HCT116 (cell line): ENCODE data around the gene DOCK4. TPM values are rescaled to one million over a fixed set of nuclear protein-coding genes. Genes with fewer than 3 reads are reported as not detected.
A peak's percentile ranks its signal among the peaks of the same experiment; 100 is the strongest.

Experiments
- ATAC-seq: fragments of 200-7000 bp; cut with Tn5 transposase; 2 replicates; pipeline ENCODE4 v1.9.1; 2020; ENCODE audit warnings: mild to moderate bottlenecking, moderate library complexity
- BruUV-seq: library from RNA; stranded (reverse); fragments of 400-500 nt; replicated peaks from 2 replicates; lab custom pipeline; 2021; lab: Mats Ljungman, UMichigan
- CTCF ChIA-PET: fragments of 300-600 bp; sonication (Branson Sonifier 250); formaldehyde crosslinking; loops from one replicate; lab custom pipeline; 2021; ENCODE audit warnings: antibody characterized with exemption; lab: Charles Lee
- POLR2A ChIA-PET: fragments of 300-600, 350-600 bp; sonication (Branson Sonifier 250); formaldehyde crosslinking; loops from one replicate; lab custom pipeline; 2021; ENCODE audit warnings: antibody characterized with exemption; lab: Charles Lee
- RAD21 ChIA-PET, 2 experiments: fragments of 300-600 bp; sonication (Branson Sonifier 250); formaldehyde crosslinking; loops; one replicate each; lab custom pipeline; 2023; ENCODE audit warnings: low total read pairs in 2 of 2; ENCODE audit not compliant: uncharacterized antibody in 2 of 2, unreplicated experiment in 2 of 2, low non-redundant PET in 1 of 2; lab: Charles Lee
- DNase-seq: peaks from one replicate; pipeline ENCODE4 v3.0.0-alpha.2; 2010; ENCODE audit warnings: low read depth, low spot score
- H2AFZ ChIP-seq: fragments of 200-600 bp; shearing (Covaris generic), sonication (generic); 2 replicates; pipeline ENCODE4 v1.6.1; 2017; ENCODE audit warnings: low read depth, mixed run types, mixed read lengths, antibody characterized with exemption, low read length; ENCODE audit not compliant: poor library complexity, severe bottlenecking
- H3K27ac ChIP-seq: 2 replicates; pipeline ENCODE4 v1.5.1; 2012; ENCODE audit warnings: low read depth, low read length
- H3K27me3 ChIP-seq: fragments of 200-600 bp; sonication (generic); 2 replicates; pipeline ENCODE4 v1.6.1; 2016; ENCODE audit warnings: mixed run types, low read length, mixed read lengths; ENCODE audit not compliant: insufficient read depth
- H3K36me3 ChIP-seq, 2 experiments: fragments of 200-500 bp in 1 of 2; fragments of 200-600 bp in 1 of 2; sonication (Bioruptor generic) in 1 of 2; sonication (generic) in 1 of 2; 2 replicates each; pipeline versions ENCODE4 v1.5.1 to v1.6.1; 2014 to 2016; ENCODE audit warnings: low read length in 2 of 2, inconsistent platforms in 1 of 2, mixed read lengths in 1 of 2, mixed run types in 1 of 2; ENCODE audit not compliant: insufficient read depth in 2 of 2, control insufficient read depth in 1 of 2
- H3K4me1 ChIP-seq, 2 experiments: fragments of 200-600 bp in 1 of 2; sonication (generic) in 1 of 2; 2 replicates each; pipeline versions ENCODE4 v1.5.1 to v1.6.1; 2012 to 2017; ENCODE audit warnings: low read length in 2 of 2, inconsistent platforms in 1 of 2, mild to moderate bottlenecking in 1 of 2, mixed read lengths in 1 of 2, mixed run types in 1 of 2, moderate library complexity in 1 of 2; ENCODE audit not compliant: insufficient read depth in 2 of 2, control insufficient read depth in 1 of 2
- H3K4me2 ChIP-seq: fragments of 200-600 bp; sonication (generic); 2 replicates; pipeline ENCODE4 v1.6.1; 2017; ENCODE audit warnings: mixed run types, low read length, mixed read lengths
- H3K4me3 ChIP-seq, 2 experiments: fragments of 200-600 bp in 1 of 2; sonication (generic) in 1 of 2; replicated peaks in 1 of 2; 2 replicates each; pipeline ENCODE4 v1.5.1; 2011 to 2016; ENCODE audit warnings: low read length in 2 of 2, control low read depth in 1 of 2, low read depth in 1 of 2, mild to moderate bottlenecking in 1 of 2, mixed read lengths in 1 of 2, mixed run types in 1 of 2
- H3K79me2 ChIP-seq: fragments of 200-600 bp; sonication (generic); 2 replicates; pipeline ENCODE4 v1.6.1; 2017; ENCODE audit warnings: mild to moderate bottlenecking, mixed run types, low read length, moderate library complexity, mixed read lengths; ENCODE audit not compliant: insufficient read depth
- H3K9ac ChIP-seq: fragments of 200-600 bp; sonication (generic); 2 replicates; pipeline ENCODE4 v1.6.1; 2016; ENCODE audit warnings: low read length, mixed read lengths
- H3K9me2 ChIP-seq: fragments of 200-600 bp; sonication (generic), shearing (Covaris generic); 2 replicates; pipeline ENCODE4 v1.6.1; 2017; ENCODE audit warnings: mixed run types, mild to moderate bottlenecking, moderate library complexity; ENCODE audit not compliant: insufficient read depth
- H3K9me3 ChIP-seq, 2 experiments: fragments of 200-500 bp in 1 of 2; fragments of 200-600 bp in 1 of 2; sonication (Bioruptor generic) in 1 of 2; sonication (generic) in 1 of 2; 2 replicates each; pipeline ENCODE4 v1.6.1; 2014 to 2017; ENCODE audit warnings: low read length in 2 of 2, mixed read lengths in 2 of 2, inconsistent platforms in 1 of 2, low read depth in 1 of 2, mild to moderate bottlenecking in 1 of 2, mixed run types in 1 of 2, moderate library complexity in 1 of 2; ENCODE audit not compliant: control insufficient read depth in 1 of 2, insufficient read depth in 1 of 2
- H4K20me1 ChIP-seq: fragments of 200-600 bp; sonication (generic), shearing (Covaris generic); 2 replicates; pipeline ENCODE4 v1.6.1; 2017; ENCODE audit warnings: mixed run types, mild to moderate bottlenecking, moderate library complexity; ENCODE audit not compliant: insufficient read depth
- CTCF ChIP-seq, 3 experiments: fragments of 200-600 bp in 1 of 3; sonication (generic) in 1 of 3; IDR thresholded peaks in 2 of 3; conservative IDR thresholded peaks in 1 of 3; 2 replicates each; pipeline ENCODE4 v1.5.1; 2012 to 2017; ENCODE audit warnings: low read depth in 2 of 3, low read length in 2 of 3, antibody characterized with exemption in 1 of 3, borderline replicate concordance in 1 of 3, control low read depth in 1 of 3, mild to moderate bottlenecking in 1 of 3, mixed read lengths in 1 of 3, mixed run types in 1 of 3, moderate library complexity in 1 of 3; ENCODE audit not compliant: insufficient read depth in 1 of 3
- FOSL1 ChIP-seq: IDR thresholded peaks from 2 replicates; pipeline ENCODE4 v1.6.1; 2012; ENCODE audit warnings: low read depth
- JUND ChIP-seq: IDR thresholded peaks from 2 replicates; pipeline ENCODE4 v1.6.1; 2012
- POLR2AphosphoS5 ChIP-seq: IDR thresholded peaks from 2 replicates; pipeline ENCODE4 v1.6.1; 2011; ENCODE audit warnings: mild to moderate bottlenecking, low read depth, low read length, moderate library complexity
- RAD21 ChIP-seq: IDR thresholded peaks from 2 replicates; pipeline ENCODE4 v1.6.1; 2012; ENCODE audit warnings: low read depth, mild to moderate bottlenecking
- SRF ChIP-seq: IDR thresholded peaks from 2 replicates; pipeline ENCODE4 v1.6.1; 2012; ENCODE audit warnings: low read depth
- ZNF274 ChIP-seq: fragments of 200-500 bp; sonication (Bioruptor generic); IDR thresholded peaks from 2 replicates; pipeline ENCODE4 v1.6.1; 2014; ENCODE audit warnings: mild to moderate bottlenecking, low read depth, low read length, inconsistent platforms
- intact Hi-C: fragments of 100-400 bp; cut with micrococcal nuclease; formaldehyde crosslinking; loops from 2 replicates; pipeline ENCODE4 v1.10.0; 2022
- total RNA-seq: library from RNA; stranded (reverse); gene quantifications from one replicate; pipeline ENCODE4 v1.2.1, GENCODE V29; 2021; ENCODE audit not compliant: unreplicated experiment

DOCK4 gene
- total RNA-seq, 1 experiment from 2014 or later = 2.2 TPM

GRCh38 chr7:111710839-111711380 is 495.3 kb downstream of the DOCK4 start:
- no peak overlapping the region for H3K27ac ChIP-seq
- H3K9me3 ChIP-seq = no peaks in the 10 kb centered on the region
- intact Hi-C loops = no loop called here
- ChIA-PET RAD21 (no interaction called here), POLR2A (no interaction called here), CTCF (no interaction called here)
- 0 out of 6 replicates have a peak, but pooled peaks of 1 of the 3 experiments have one; percentile 10 for TF ChIP-seq CTCF (IDR thresholded peaks at IDR 0.05 in 2 of 3, conservative IDR thresholded peaks at IDR 0.05 in 1 of 3; ENCODE audit: borderline replicate concordance in 1 of 3, insufficient read depth in 1 of 3, low read depth in 2 of 3, low read length in 2 of 3)
- TF ChIP-seq JUND = no peak
- TF ChIP-seq SRF = no peak
- no peak for TF ChIP-seq POLR2AphosphoS5
- peak; percentile 47 for ATAC-seq
- no peaks in the 10 kb centered on the region for H3K79me2 ChIP-seq
- H4K20me1 ChIP-seq = no peaks in the 10 kb centered on the region
- H3K9me2 ChIP-seq = no peaks in the 10 kb centered on the region
- no peak overlapping the region for H3K4me2 ChIP-seq
- no peak overlapping the region for H2AFZ ChIP-seq
- H3K4me3 ChIP-seq = no peak overlapping the region
- no peaks in the 10 kb centered on the region for H3K27me3 ChIP-seq
- no TSS peak for BruUV-seq
- no peak overlapping the region for H3K9ac ChIP-seq
- no peaks in the 10 kb centered on the region for H3K4me1 ChIP-seq
- H3K36me3 ChIP-seq = no peaks in the 10 kb centered on the region
- DNase-seq = no peak

- Histone ChIP-seq H3K4me1 (no peaks in the 10 kb centered on the region), H3K4me3 (no peak overlapping the region), H3K9me3 (no peaks in the 10 kb centered on the region), H3K9ac (no peak overlapping the region), H3K79me2 (no peaks in the 10 kb centered on the region), H2AFZ (no peak overlapping the region), H3K9me2 (no peaks in the 10 kb centered on the region), H4K20me1 (no peaks in the 10 kb centered on the region), H3K27ac (no peak overlapping the region)
- no peak for ATAC-seq
- POLR2A ChIA-PET = no interaction called here
- RAD21 ChIA-PET = no interaction called here
- CTCF ChIA-PET = no interaction called here
- DNase-seq = no peak
- intact Hi-C loops = no loop called here
- BruUV-seq = no TSS peak
- TF ChIP-seq ZNF274 (no peak), FOSL1 (no peak), RAD21 (no peak)
- TF ChIP-seq, all 23 proteins: peak for 0
- Histone ChIP-seq H3K36me3 (no peaks in the 10 kb centered on the region), H3K4me2 (no peak overlapping the region), H3K27me3 (no peaks in the 10 kb centered on the region)
These were observed 498.1 kb downstream of the DOCK4 start for GRCh38 chr7:111708072-111708471.
